ENCODE data around the gene SIVA1. TPM values are rescaled to one million over a fixed set of nuclear protein-coding genes. Genes with fewer than 3 reads are reported as not detected.

The SIVA1 gene
- total and polyA plus RNA-seq, 4 donors = 67.4 to 115 (median 99.6) TPM

GRCh38 chr14:104734991-104735779 is 17.8 kb upstream of the SIVA1 start:
- DNase-seq (ENCODE audit: low spot score) = no peak

More at GRCh38 chr14:104734991-104735779, 17.8 kb upstream of the SIVA1 start:
- Histone ChIP-seq H3K27ac (ENCODE audit: low read depth in 1 of 2, low read length in 2 of 2) (peak overlapping the region; percentile 99 to 100), H3K9ac (ENCODE audit: low read depth in 1 of 2, low read length in 2 of 2) (peak overlapping the region; percentile 85 to 86), H3K4me3 (ENCODE audit: low read depth in 1 of 3, low read length in 3 of 3) (no peak overlapping the region), H3K9me3 (ENCODE audit: control insufficient read depth in 4 of 4, low read length in 3 of 4) (no peaks in the 10 kb centered on the region), H3K27me3 (ENCODE audit: control insufficient read depth in 4 of 4, insufficient read depth in 4 of 4, low read length in 3 of 4) (no peaks in the 10 kb centered on the region), H3K36me3 (ENCODE audit: control insufficient read depth in 4 of 4, insufficient read depth in 3 of 4, low read depth in 1 of 4, low read length in 3 of 4) (peaks cover 0 to 9% (median 6%) of the 10 kb centered on the region in 4 donors), H3K4me1 (ENCODE audit: control insufficient read depth in 4 of 4, insufficient read depth in 4 of 4, low read length in 3 of 4) (peaks cover 19 to 65% (median 54%) of the 10 kb centered on the region in 4 donors)
- TF ChIP-seq, protein P1, sequence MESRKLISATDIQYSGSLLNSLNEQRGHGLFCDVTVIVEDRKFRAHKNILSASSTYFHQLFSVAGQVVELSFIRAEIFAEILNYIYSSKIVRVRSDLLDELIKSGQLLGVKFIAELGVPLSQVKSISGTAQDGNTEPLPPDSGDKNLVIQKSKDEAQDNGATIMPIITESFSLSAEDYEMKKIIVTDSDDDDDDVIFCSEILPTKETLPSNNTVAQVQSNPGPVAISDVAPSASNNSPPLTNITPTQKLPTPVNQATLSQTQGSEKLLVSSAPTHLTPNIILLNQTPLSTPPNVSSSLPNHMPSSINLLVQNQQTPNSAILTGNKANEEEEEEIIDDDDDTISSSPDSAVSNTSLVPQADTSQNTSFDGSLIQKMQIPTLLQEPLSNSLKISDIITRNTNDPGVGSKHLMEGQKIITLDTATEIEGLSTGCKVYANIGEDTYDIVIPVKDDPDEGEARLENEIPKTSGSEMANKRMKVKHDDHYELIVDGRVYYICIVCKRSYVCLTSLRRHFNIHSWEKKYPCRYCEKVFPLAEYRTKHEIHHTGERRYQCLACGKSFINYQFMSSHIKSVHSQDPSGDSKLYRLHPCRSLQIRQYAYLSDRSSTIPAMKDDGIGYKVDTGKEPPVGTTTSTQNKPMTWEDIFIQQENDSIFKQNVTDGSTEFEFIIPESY (IDR thresholded peaks at IDR 0.05) = peak; percentile 86
- TF ChIP-seq FOXA1 (IDR thresholded peaks at IDR 0.05) = peak; percentile 77
- no peak for TF ChIP-seq ATF3 (IDR thresholded peaks at IDR 0.05)
- peak; percentile 84 for TF ChIP-seq FOXA2 (IDR thresholded peaks at IDR 0.05)
- TF ChIP-seq JUND (IDR thresholded peaks at IDR 0.05) = peak in 1 of 2 donors; percentile 50
- no peak for TF ChIP-seq REST (IDR thresholded peaks at IDR 0.05)
- peak; percentile 77 to 92 for TF ChIP-seq HNF4A (conservative IDR thresholded peaks at IDR 0.05)
- TF ChIP-seq, protein P2, sequence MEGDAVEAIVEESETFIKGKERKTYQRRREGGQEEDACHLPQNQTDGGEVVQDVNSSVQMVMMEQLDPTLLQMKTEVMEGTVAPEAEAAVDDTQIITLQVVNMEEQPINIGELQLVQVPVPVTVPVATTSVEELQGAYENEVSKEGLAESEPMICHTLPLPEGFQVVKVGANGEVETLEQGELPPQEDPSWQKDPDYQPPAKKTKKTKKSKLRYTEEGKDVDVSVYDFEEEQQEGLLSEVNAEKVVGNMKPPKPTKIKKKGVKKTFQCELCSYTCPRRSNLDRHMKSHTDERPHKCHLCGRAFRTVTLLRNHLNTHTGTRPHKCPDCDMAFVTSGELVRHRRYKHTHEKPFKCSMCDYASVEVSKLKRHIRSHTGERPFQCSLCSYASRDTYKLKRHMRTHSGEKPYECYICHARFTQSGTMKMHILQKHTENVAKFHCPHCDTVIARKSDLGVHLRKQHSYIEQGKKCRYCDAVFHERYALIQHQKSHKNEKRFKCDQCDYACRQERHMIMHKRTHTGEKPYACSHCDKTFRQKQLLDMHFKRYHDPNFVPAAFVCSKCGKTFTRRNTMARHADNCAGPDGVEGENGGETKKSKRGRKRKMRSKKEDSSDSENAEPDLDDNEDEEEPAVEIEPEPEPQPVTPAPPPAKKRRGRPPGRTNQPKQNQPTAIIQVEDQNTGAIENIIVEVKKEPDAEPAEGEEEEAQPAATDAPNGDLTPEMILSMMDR (IDR thresholded peaks at IDR 0.05; ENCODE audit: low read depth, low read length, missing input control) = no peak
- TF ChIP-seq RXRA (IDR thresholded peaks at IDR 0.05) = peak; percentile 89 to 96
- peak; percentile 95 for TF ChIP-seq MAX (IDR thresholded peaks at IDR 0.05)
- TF ChIP-seq NR2F2 (IDR thresholded peaks at IDR 0.05) = peak; percentile 85
- peak; percentile 17 for TF ChIP-seq HNF4G (IDR thresholded peaks at IDR 0.05)
- peak in 1 of 2 donors; percentile 65 for TF ChIP-seq EGR1 (IDR thresholded peaks at IDR 0.05; ENCODE audit: low read depth in 2 of 2)
- no peak for TF ChIP-seq TAF1 (conservative IDR thresholded peaks at IDR 0.05)
- no peak for TF ChIP-seq RAD21 (IDR thresholded peaks at IDR 0.05)
- peak; percentile 90 for TF ChIP-seq SP1 (IDR thresholded peaks at IDR 0.05)
- peak; percentile 69 for TF ChIP-seq YY1 (IDR thresholded peaks at IDR 0.05)
- TF ChIP-seq GABPA (IDR thresholded peaks at IDR 0.05 in 1 of 2, conservative IDR thresholded peaks at IDR 0.05 in 1 of 2) = peak in 1 of 2 donors; percentile 41
- WGBS = 44% methylated on average over 31 of the region's 31 CpGs
